ENCODE results near the gene CYTH3.

Gene CYTH3

DNA sequence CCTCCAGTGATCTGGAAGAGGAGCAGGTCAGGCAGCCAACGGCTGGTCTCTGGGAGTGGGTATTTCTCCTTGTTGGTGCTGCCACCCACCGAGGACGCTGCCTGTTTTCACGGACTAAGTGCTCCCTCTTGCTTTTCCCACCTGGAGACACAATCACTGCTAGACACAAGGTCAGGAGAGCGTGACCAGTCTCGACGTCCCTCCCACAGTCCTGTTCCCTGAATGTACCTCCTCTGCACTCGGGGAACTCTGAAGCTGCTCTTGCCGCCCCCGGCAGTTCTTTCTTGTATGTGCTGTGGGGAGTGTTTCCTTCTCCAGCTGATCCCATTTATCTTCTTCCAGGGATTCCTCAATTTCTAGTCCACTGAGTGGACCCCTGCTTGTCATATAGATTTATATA, 89.4 kb downstream of the CYTH3 start:
- no peak for DNase-seq

DNA sequence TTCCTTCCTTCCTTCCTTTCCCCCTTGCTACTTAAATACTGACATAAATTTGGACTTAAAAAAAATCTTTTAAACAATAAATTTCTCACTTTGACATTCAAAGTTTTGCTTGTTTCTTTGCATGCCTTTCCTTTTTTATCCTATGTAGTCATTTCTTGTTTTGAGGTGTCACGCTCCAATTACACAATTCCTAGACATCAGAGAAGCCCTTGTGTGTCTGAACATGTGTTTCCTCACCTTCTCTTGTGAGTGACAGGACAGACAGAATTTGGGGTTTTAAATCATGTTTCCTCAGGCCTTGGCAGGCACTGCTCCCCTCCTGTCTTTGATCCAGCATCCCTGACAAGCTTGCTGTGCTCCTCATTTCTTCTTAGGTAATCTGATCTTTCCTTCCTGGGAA, 91.3 kb downstream of the CYTH3 start:
- DNase-seq: no peak

DNA sequence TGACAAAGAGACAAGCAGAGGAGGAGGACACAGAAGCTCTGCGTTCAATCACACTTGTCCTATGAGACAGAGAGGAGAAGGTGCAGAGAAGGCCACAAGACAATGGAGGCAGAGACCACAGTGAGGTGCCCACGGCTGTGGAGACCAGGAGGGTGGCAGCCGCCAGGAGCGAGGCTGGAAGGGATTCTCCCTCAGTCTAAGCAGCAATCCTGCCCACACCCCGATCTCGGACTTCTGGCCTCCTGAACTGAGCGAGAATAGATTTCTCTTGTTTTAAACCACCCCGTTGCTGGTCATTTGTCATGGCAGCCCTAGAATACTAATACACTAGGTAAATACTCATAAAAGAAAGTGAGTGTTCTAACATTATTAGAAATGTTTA, 92.1 kb downstream of the CYTH3 start:
- no peak for DNase-seq

DNA sequence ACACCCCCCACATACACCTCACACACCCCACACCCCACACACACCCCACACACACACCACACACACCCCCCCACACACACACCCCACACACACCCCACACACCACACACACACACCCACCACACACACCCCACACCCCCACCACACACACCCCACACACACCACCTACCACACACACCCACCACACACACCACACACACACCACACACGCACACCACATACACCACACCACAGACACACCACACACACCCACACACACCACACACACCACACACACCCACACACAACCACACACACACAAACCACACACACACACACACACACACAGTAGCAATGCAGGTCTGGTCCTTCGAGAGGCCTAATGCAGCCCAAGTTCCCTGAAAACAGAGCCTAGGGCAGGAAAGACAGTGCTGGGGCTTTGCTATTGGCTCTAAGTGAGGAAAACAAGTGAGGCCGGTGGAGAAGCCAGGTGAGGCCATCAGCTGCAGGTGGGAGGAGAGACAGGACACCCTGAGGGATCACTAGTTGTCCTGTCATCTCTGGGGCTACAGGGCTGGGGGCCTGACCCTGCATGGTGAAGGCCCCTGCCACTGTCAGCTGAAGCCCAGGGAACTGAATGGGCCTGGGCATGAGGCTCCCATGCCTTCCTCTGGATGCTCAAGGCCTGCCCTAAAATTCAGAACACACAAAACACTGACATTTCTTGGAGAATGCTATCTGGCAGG, 92.6 kb downstream of the CYTH3 start:
- DNase-seq: no peak

DNA sequence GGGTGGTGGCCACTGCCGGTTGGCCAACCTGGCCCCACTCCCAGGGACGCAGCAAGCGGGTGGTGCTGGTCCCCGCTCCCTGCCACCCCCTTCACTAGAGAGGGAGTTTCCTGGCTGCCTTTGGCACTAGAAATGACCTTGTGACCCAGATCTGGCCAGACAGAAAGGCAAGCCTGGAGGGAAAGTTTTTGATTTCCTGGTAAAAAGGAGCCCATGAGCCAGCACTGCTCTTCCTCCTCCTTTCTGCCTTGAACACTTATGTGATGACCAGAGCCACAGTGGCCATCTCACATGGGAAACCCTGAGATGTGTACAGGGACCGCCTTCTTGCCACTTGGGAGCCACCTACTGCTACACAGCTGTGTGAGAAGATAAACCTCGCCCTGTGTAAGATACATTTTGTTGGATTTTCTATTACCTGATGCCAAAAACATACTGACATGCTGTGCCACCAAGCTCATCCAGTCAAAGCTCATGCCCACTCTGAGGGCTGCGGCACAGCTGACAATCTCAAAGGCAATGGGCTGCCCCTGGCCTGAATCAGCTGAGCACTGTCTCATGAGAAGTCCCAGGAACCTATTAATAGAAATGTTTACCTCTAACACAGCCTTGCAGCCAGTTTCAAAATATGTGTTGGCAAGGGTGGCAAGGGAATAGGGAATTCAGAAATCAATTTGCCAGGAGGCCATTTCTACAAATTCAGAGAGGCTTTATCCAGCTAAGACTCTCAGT, 94.0 kb downstream of the CYTH3 start:
- no peak for DNase-seq

DNA sequence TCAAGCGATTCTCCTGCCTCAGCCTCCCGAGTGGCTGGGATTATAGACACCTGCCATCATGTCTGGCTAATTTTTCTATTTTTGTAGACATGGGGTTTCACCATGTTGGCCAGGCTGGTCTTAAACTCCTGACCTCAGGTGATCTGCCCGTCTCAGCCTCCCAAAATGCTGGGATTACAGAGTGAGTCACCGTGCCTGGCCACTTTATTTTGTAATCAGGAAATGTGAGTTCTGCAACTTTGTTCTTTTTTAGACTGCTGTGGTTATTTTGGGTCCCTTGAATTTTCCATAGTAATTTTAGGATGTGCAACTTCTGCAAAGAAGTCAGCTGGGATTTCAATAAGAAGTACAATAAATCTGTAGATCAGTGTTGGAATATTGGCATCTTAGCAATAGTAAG, 96.8 kb downstream of the CYTH3 start:
- DNase-seq: no peak

DNA sequence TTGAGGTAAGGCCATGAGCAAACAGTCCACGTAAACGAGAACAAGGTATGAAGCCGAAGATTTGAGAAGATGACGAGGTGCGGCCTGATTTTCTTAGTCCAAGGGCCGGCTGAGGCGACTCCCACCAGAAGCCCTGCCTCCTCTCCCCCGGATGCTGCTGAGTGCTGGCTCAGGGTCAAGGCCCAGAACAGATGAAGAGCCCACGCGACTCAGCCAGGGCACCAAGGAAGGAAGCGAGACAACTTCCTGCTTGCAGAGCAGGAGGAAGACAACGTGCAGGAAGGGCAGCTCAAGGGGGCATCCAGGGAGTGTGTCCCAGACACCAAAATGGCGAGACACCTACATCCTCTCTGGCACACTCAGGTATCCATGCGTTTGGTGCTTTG, 99.5 kb downstream of the CYTH3 start:
- no peak for DNase-seq

DNA sequence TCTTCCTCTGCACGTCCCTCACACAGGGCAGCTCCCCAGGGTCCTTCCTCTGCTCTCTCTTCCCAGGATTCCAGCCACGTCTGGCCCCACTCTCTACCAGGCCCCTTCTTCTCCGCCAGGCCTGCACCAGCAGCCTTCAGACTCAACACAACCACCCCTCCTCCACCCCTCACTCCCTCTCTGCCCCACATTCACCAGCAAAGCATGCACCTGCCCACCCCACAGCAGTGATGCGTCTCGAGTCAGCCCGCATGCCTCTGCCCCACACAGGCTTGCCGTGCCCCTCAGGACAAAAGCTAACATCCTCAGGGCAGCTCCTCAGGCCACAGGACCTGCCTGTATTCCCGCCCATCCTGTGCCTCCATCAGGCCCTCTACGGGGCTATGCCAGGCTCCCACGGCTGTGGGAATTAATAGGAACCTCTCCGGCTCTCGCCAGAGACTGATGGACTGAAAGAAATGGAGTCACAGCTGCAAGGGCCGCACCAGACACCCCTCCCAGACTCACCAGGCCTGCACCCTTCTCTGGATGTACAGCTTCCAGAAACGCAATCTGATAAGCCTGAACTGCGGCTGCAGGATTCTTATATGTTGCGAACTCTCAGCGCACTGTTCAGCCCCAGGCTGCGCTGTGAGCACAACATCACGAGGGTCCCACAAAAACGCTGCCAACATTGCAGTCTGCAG, 100.1 kb downstream of the CYTH3 start:
- no peak for DNase-seq

DNA sequence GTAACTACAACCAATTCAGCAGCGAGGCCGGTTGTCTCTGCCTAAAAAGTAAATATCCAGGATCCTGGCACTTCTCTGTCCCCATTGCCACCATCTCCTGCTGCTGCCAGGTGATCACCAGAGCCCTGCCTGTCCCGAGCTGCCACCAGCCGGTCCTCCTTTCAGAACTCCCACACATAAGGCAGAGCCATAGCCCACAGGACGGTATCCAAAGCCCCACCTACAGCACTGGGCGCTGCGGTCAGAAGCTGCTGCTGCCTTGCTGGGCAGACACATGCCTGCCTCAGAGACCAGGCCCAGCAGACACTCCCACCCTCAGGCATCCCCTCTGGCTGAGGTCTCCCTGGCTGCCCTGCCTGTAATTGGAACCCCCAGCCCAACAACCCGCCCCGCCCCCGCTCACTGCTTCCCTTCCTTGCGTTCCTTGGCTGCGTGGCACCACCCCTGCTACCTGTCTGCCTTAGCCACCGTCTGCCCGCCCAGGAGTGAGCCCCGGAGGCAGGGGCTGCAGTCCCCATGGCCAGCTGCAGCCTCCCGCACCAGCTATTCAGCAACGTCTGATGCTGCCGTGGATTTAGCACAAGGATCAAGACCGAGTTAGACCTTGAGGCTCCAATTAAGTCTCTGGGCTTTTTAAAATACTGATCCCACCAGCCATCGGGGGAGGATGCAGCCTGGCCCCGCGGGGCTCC, 100.7 kb downstream of the CYTH3 start:
- no peak for DNase-seq

DNA sequence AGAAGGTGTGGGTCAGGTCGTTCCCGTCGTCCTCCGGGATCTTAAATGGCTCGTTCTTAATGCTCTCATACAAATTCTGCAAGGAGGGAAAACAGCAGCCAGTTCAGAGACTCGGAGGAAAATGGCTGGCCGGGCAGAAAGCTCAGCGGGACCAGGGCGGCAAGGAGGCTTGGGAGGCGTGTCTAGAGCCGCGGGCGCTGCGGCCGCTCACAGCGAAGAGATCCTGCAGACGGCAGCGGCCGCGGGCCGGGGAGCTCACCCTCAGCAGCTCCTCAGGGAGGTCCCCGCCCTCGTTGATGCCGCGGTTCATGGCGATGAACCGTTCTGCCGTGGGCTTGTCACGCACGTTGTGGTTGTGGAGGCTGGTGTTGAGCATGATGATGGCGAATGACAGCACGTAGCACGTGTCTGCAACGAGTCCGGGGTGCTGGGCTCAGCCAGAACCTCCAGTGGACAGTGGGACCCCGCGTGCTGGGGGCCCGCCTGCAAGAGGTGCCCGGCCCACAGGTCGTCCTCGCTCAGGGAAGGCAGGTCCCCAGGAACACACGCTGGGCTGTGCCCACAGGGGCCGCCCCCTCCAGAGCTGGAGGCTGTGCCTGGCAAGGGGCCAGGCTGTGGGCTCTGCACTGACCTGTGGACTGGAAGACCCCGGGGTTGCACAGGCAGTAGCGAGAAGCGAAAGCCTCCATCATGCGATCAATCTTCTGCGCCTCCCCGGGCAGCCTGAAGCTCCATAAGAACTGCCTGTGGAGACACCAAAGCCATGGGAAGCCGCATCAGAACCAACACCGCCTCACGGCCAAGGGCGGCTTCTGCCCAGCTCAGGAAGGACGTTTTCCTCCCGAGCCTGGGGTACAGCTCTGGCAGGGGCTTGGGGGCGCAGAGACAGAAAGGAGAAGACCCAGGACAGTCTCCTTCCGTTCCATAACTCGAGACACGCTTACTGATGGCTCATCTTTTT, 101.6 kb downstream of the CYTH3 start:
- no peak for DNase-seq

DNA sequence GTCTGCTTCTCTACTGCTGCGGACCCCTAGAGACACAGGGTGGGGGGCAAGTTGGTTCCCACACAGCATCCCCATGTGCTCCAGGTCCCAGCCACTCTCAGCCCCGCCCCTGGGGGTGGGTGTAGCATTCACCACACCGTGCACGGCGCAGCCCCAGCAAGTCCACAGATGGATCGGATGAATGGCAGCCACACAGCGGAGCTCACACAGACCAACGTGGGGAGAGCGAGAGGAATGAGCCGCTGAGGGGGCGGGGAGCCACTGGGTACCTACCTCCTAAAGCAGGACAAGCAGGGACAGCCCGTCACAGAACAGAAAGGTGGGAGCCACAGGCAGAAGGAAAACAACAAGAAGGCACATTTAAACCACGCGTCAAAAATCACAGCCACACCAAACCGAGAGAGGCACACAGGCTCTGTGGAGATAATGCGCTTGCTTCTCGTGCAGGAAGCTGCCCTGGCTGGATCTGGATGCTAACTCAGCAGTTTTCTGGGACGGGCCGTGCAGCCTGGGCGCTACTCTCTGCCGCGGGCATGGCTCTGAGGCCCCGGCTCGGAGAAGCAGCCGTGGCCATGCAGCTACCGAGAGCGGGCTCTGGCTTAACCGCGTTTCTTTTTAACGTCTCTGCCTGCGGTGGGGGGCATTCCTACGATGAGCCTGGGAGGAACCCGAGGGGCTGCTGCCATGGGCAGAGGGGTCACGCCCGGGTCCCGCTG, 102.5 kb downstream of the CYTH3 start:
- DNase-seq: no peak

DNA sequence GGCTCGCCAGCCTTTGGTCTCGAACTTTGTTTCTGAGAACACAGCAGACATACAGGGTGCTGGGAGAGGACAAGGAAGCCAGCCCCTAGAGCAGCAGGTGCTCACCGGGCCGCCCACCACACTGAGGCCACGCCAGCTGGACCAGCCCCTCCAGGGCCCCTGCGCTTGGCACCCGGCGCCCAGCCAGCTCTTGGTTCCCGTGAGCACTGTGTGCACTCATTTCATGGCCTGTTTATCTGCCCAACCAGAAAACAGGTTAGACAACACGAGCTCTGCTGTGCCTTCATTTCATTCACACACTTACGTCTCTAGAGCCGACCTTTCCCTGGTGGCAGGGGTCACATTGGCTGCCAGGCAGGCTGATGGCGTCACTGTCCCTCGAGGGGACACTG, 104.0 kb downstream of the CYTH3 start:
- no peak for DNase-seq

DNA sequence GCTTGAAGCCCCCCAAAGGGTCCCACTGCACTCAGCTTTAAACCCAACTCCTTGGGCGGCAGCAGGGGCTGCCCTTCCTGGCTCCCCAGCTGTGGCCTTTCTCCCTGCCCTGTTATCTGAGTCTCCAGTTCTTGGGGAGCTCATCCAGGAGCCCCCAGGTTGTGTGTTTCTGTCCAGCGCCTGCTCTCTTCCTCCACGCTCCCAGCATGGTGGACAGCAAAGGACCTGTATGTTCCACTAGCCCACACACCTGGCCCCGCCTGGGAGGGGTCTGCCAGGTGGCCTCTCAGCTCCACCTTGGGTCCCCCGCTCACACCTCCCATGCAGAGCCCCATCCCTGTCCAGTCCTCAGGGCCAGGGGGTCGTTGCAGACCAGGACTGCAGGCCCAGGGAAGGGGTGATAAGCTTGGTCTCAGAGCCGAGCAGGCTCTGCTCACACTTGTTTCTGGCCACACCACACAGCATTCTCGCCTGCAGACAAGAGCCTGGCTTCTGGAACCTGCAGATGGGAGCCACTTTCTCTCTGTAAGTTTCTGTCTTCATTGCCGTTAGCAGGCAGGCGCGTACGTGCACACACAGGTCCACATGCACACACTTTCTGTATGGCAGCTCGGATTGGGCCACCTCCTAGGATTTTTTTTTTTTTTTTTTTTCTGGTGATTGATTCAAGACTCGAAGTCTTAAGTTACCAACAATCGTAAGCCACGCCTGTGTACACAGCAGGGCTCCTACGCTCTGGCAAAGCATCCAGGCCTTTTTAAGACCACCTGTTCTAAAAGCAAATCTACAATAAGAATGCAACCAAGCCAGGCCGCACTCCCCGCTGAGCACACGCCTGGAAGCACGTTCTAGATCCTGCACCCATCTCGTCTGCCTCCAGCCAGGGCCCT, 104.6 kb downstream of the CYTH3 start:
- DNase-seq: no peak

DNA sequence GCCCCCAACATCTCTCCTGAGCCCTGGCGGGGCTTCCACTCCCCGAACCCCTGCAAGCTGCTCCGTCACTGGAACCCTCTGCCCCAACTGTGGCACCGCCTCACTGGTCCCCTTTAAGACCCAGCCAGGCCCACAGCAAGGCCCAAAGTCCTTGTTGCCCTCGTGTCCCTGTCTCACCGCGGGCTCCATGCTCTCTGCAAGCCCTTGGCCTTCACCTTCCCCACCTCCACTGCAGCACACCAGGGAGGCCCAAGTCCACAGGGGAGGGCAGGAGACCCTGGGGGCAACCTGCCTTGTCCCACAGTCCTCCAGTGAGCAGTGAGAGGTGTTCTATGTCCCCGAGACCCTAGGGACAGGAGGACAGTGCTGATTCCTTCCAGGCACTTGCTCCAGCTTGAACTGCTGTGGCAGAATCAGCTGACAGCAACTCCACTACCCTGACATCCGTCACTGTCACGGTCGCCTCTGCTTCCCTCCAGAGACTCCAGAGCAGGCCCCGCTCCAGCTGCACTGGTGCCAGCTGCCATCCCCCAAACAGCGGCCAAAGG, 105.3 kb downstream of the CYTH3 start:
- no peak for DNase-seq

DNA sequence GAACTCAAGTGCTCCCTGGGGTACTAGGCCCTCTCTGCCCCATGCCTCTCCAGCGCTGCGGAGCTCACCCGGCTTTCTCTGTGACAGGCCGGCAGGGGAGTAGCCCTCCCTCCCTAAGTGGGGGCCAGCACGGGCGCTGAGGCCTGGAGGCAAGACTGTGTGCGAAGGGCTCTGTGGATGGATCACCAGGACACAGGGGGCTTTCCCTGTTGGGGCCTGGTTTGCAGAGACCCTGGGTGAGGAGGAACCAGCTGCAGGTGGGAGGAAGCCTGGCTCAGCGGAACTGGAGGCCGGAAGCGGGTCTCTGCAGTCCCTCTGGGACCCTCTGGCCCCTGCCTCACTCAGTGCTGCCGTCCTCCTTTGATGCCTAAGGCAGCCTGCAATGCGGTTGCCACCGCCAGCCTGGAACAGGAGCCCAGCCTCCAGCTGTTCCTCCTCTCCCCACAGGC, 106.0 kb downstream of the CYTH3 start:
- DNase-seq: no peak

DNA sequence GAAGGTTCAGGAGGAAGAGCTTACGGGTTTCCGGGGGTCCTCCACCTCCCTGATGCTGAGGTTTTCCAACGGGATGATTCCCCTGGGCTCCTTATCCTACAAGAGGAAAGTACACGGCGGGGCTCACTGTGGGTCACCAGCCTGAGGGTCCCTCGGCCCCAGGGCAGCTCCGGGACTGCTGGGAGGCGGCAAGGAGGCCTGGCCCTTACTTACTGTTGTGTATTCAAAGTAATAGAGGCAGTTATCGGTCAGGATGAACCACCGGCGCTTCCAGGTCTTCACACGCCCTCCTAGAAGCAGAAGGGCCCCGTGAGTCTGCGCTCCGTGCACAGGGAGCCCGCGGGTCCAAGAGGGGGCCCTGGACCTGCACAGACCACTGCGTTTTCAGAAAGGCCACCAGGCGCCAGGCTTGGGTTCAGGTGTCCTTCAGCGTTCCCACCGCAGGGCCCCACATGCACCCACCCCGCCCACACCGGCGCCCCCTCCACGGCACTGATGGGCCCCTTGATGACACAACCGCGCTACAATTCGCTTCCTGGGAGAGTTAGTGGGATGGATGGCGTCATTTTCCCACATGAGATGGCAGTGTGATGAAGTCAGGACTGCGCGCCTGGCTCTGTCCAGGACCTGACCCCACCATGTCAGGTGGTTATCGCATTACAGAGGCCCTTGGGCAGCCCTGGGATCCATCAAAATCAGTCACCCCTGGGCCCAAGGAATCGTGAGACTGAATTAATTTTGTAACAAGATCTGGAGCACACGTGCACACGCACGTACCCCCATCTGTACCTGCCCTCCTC, 106.7 kb downstream of the CYTH3 start:
- no peak for DNase-seq

DNA sequence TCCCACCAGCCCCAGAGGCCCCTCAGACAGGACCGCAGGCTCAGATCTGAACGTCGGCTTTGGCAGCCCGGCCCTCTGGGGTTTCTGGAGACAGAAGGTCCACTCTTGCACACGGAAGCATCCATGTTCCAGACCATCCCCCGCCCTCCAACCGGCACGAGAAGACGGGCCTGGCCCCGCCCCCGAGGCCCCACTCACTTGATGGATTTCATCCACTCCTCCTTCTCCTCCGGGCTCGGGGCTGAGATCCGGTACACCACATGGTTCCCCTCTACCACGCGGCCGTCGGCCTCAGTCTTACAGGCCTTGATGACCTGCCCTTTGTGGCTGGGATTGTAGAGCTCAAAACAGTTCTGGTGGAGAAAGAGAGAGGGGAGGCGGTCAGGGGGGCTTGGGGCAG, 107.3 kb downstream of the CYTH3 start:
- no peak for DNase-seq

DNA sequence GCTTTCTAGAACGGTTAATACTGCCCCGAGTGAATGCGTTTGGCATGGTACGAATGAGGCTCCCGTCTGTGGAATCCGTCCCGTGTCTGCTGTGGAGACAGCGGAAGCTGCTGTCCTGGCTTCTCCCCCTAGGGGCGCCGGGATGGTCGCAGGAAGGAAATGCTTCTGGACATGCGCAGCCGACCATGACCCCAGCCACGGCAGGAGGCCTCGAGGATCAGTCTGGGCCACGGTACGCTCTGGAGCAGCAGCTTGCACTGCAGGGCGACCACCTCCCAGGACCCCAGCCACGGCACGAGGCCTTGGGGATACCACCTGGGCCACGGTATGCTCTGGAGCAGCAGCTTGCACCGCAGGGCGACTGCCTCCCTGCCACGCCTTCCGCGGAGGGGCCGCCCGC, 107.9 kb downstream of the CYTH3 start:
- DNase-seq: no peak

DNA sequence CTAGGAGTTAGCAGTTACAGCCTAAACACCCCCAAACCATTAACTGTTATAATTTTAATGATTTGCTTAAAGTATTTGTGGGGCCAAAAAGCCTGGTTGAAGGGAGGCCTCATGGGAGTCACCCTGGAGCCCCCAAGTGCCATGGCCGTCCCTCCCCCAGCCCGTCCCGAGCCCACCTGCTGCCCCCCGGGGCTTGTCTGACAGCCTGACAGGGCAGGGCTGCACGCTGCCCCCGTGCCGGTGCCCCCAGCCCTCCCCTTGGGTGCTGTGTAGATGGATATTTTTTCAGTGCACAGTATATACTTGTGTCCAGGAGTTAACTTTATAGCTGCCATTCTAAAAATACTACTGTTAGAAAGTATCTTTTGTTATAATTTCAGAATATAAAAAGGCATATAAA, 108.4 kb downstream of the CYTH3 start:
- no peak for DNase-seq
